Activated CD8-positive, alpha-beta T cell treated with anti-CD3 and anti-CD28 coated beads, Interleukin-2, amount 10 ng/mL, durations not matched to agents 7 days and 5 days (primary cell): ENCODE data around the gene COL6A3. TPM values are rescaled to one million over a fixed set of nuclear protein-coding genes. Genes with fewer than 3 reads are reported as not detected.

Experiments
- ATAC-seq: fragments of 150-1000 bp; cut with Tn5 transposase; one replicate; pipeline ENCODE4 v1.10.0; 2021; ENCODE audit warnings: moderate library complexity
- CTCF ChIA-PET: fragments of 350-600 bp; sonication (Branson Sonifier 250); formaldehyde crosslinking; loops from one replicate; lab custom pipeline; 2021; ENCODE audit warnings: antibody characterized with exemption; lab: Charles Lee
- POLR2A ChIA-PET: fragments of 350-600 bp; sonication (Branson Sonifier 250); formaldehyde crosslinking; loops from one replicate; lab custom pipeline; 2021; ENCODE audit warnings: antibody characterized with exemption; lab: Charles Lee
- DNase-seq: peaks from one replicate; pipeline ENCODE4 v3.0.0-alpha.2; 2020
- H3K27ac Mint-ChIP-seq: one replicate; pipeline ENCODE4 v1.8.0; 2021; ENCODE audit warnings: mild to moderate bottlenecking, mixed read lengths
- H3K27me3 Mint-ChIP-seq: one replicate; pipeline ENCODE4 v1.8.0; 2021; ENCODE audit warnings: low read depth, mixed read lengths
- H3K36me3 Mint-ChIP-seq: one replicate; pipeline ENCODE4 v1.8.0; 2021; ENCODE audit warnings: low read depth, mixed read lengths
- H3K4me1 Mint-ChIP-seq: one replicate; pipeline ENCODE4 v1.8.0; 2021; ENCODE audit warnings: low read depth, mixed read lengths
- H3K4me3 Mint-ChIP-seq: one replicate; pipeline ENCODE4 v1.8.0; 2021; ENCODE audit warnings: mild to moderate bottlenecking, mixed read lengths
- H3K9me3 Mint-ChIP-seq: one replicate; pipeline ENCODE4 v1.8.0; 2022; ENCODE audit warnings: mixed read lengths; ENCODE audit not compliant: insufficient read depth
- total RNA-seq, 2 experiments: library from RNA; stranded (reverse); gene quantifications; one replicate each; pipeline ENCODE4 v1.2.3, GENCODE V29; 2021

COL6A3 gene
- total RNA-seq, 2 experiments from 2014 or later: 0.03 to 0.10 TPM

GRCh38 chr2:237429753-237430152, 15.8 kb upstream of the COL6A3 start:
- ATAC-seq (no peak), DNase-seq (no peak)
- peaks cover 2% of the 10 kb centered on the region for H3K27me3 Mint-ChIP-seq
- H3K4me1 Mint-ChIP-seq: peaks cover 70% of the 10 kb centered on the region
- ChIA-PET CTCF (interaction anchor here (0.6 to 3.5 kb wide), 6 partner anchors 9 to 485 kb away, joined by 3 to 35 read pairs (median 7); no protein-coding TSS in a partner anchor), POLR2A (interaction anchor here (2.2 kb wide), 1 partner anchor 11 kb away, joined by 6 read pairs; no protein-coding TSS in a partner anchor)
- H3K9me3 Mint-ChIP-seq: no peaks in the 10 kb centered on the region
- no peak overlapping the region for H3K4me3 Mint-ChIP-seq
- H3K36me3 Mint-ChIP-seq: peaks cover 4% of the 10 kb centered on the region
- no peak overlapping the region for H3K27ac Mint-ChIP-seq

- CTCF ChIA-PET: interaction anchor here (1.1 to 3.5 kb wide), 6 partner anchors 7 to 145 kb away, joined by 3 to 35 read pairs (median 7); no protein-coding TSS in a partner anchor
- H3K27me3 Mint-ChIP-seq: peaks cover 14% of the 10 kb centered on the region
- DNase-seq (peak; percentile 59), ATAC-seq (peak; percentile 50)
- peak overlapping the region; percentile 51 for H3K27ac Mint-ChIP-seq
- H3K36me3 Mint-ChIP-seq: peaks cover 4% of the 10 kb centered on the region
- H3K4me3 Mint-ChIP-seq: no peak overlapping the region
- POLR2A ChIA-PET: interaction anchor here (2.2 kb wide), 1 partner anchor 13 kb away, joined by 6 read pairs; no protein-coding TSS in a partner anchor
- H3K4me1 Mint-ChIP-seq: peaks cover 54% of the 10 kb centered on the region
- H3K9me3 Mint-ChIP-seq: no peaks in the 10 kb centered on the region
These were observed 14.0 kb upstream of the COL6A3 start for GRCh38 chr2:237427769-237428506.

GRCh38 chr2:237426517-237426916, 12.6 kb upstream of the COL6A3 start:
- no peak for ATAC-seq
- CTCF ChIA-PET: interaction anchor here (0.6 to 1.5 kb wide), 7 partner anchors 16 to 340 kb away, joined by 3 to 5 read pairs (median 3); no protein-coding TSS in a partner anchor
- no peaks in the 10 kb centered on the region for H3K9me3 Mint-ChIP-seq

GRCh38 chr2:237425320-237425719, 11.4 kb upstream of the COL6A3 start:
- ATAC-seq (no peak), DNase-seq (no peak)
- ChIA-PET POLR2A (no interaction called here), CTCF (interaction anchor here (4.8 kb wide), 1 partner anchor 51 kb away, joined by 121 read pairs; no protein-coding TSS in a partner anchor)
- Mint-ChIP-seq H3K9me3 (no peaks in the 10 kb centered on the region), H3K36me3 (no peaks in the 10 kb centered on the region), H3K4me3 (no peak overlapping the region), H3K4me1 (peaks cover 41% of the 10 kb centered on the region), H3K27me3 (peaks cover 21% of the 10 kb centered on the region), H3K27ac (no peak overlapping the region)

More at GRCh38 chr2:237426517-237426916, 12.6 kb upstream of the COL6A3 start:
- DNase-seq: no peak
- Mint-ChIP-seq H3K36me3 (peaks cover 4% of the 10 kb centered on the region), H3K27me3 (peaks cover 18% of the 10 kb centered on the region), H3K27ac (no peak overlapping the region), H3K4me3 (no peak overlapping the region), H3K4me1 (peaks cover 49% of the 10 kb centered on the region)
- POLR2A ChIA-PET: interaction anchor here (0.6 kb wide), 1 partner anchor 1971 kb away, joined by 3 read pairs; no protein-coding TSS in a partner anchor

GRCh38 chr2:237424544-237424943, 10.6 kb upstream of the COL6A3 start:
- Mint-ChIP-seq H3K27me3 (peaks cover 21% of the 10 kb centered on the region), H3K4me3 (no peak overlapping the region), H3K36me3 (no peaks in the 10 kb centered on the region), H3K9me3 (no peaks in the 10 kb centered on the region), H3K4me1 (peaks cover 35% of the 10 kb centered on the region), H3K27ac (no peak overlapping the region)
- ChIA-PET POLR2A (no interaction called here), CTCF (interaction anchor here (0.5 to 4.8 kb wide), 3 partner anchors 9 to 51 kb away, joined by 3 to 121 read pairs (median 3); no protein-coding TSS in a partner anchor)
- ATAC-seq (no peak), DNase-seq (no peak)

GRCh38 chr2:237423891-237424290, 9.9 kb upstream of the COL6A3 start:
- no peak for ATAC-seq
- DNase-seq: no peak
- POLR2A ChIA-PET: no interaction called here
- H3K27ac Mint-ChIP-seq: no peak overlapping the region
- CTCF ChIA-PET: interaction anchor here (0.9 to 4.8 kb wide), 2 partner anchors 10 to 52 kb away, joined by 3 to 121 read pairs; no protein-coding TSS in a partner anchor
- no peak overlapping the region for H3K4me3 Mint-ChIP-seq
- no peaks in the 10 kb centered on the region for H3K36me3 Mint-ChIP-seq
- H3K4me1 Mint-ChIP-seq: peaks cover 29% of the 10 kb centered on the region
- peaks cover 21% of the 10 kb centered on the region for H3K27me3 Mint-ChIP-seq
- no peaks in the 10 kb centered on the region for H3K9me3 Mint-ChIP-seq

GRCh38 chr2:237422309-237422708, 8.3 kb upstream of the COL6A3 start:
- ATAC-seq (no peak), DNase-seq (no peak)
- ChIA-PET POLR2A (interaction anchor here (1.0 kb wide), 1 partner anchor 19 kb away, joined by 5 read pairs; no protein-coding TSS in a partner anchor), CTCF (interaction anchor here (0.7 to 4.9 kb wide), 26 partner anchors 8 to 416 kb away, joined by 3 to 121 read pairs (median 6); partner anchors contain the start of gene COPS8)
- Mint-ChIP-seq H3K36me3 (no peaks in the 10 kb centered on the region), H3K4me1 (peaks cover 14% of the 10 kb centered on the region), H3K4me3 (no peak overlapping the region), H3K9me3 (no peaks in the 10 kb centered on the region), H3K27me3 (peaks cover 24% of the 10 kb centered on the region), H3K27ac (no peak overlapping the region)

- ATAC-seq: peak; percentile 94
- Mint-ChIP-seq H3K4me1 (peaks cover 13% of the 10 kb centered on the region), H3K36me3 (no peaks in the 10 kb centered on the region), H3K27me3 (peaks cover 24% of the 10 kb centered on the region), H3K9me3 (no peaks in the 10 kb centered on the region), H3K4me3 (peak overlapping the region; percentile 38), H3K27ac (peak overlapping the region; percentile 48)
- CTCF ChIA-PET: interaction anchor here (0.7 to 4.9 kb wide), 40 partner anchors 8 to 416 kb away, joined by 3 to 121 read pairs (median 5); partner anchors contain the start of gene COPS8
- POLR2A ChIA-PET: interaction anchor here (0.7 to 1.0 kb wide), 3 partner anchors 11 to 54 kb away, joined by 4 to 5 read pairs (median 4); no protein-coding TSS in a partner anchor
- DNase-seq: peak; percentile 83
These were observed 7.7 kb upstream of the COL6A3 start for GRCh38 chr2:237421542-237422116.

- Mint-ChIP-seq H3K9me3 (no peaks in the 10 kb centered on the region), H3K36me3 (no peaks in the 10 kb centered on the region), H3K27ac (no peak overlapping the region), H3K4me3 (no peak overlapping the region), H3K27me3 (peaks cover 12% of the 10 kb centered on the region), H3K4me1 (peaks cover 11% of the 10 kb centered on the region)
- CTCF ChIA-PET: interaction anchor here (3.1 to 4.9 kb wide), 2 partner anchors 16 to 57 kb away, joined by 17 to 62 read pairs; no protein-coding TSS in a partner anchor
- ATAC-seq (no peak), DNase-seq (no peak)
- POLR2A ChIA-PET: no interaction called here
These were observed 4.3 kb upstream of the COL6A3 start for GRCh38 chr2:237418300-237418699.

GRCh38 chr2:237412988-237413776, 782 bp downstream of the COL6A3 start:
- no peak for ATAC-seq
- Mint-ChIP-seq H3K4me3 (no peak overlapping the region), H3K4me1 (no peaks in the 10 kb centered on the region), H3K27ac (no peak overlapping the region), H3K9me3 (no peaks in the 10 kb centered on the region), H3K36me3 (no peaks in the 10 kb centered on the region), H3K27me3 (no peaks in the 10 kb centered on the region)
- DNase-seq: no peak
- CTCF ChIA-PET: interaction anchor here (5.5 kb wide), 1 partner anchor 8 kb away, joined by 50 read pairs; no protein-coding TSS in a partner anchor
- POLR2A ChIA-PET: interaction anchor here (0.6 kb wide), 1 partner anchor 43 kb away, joined by 4 read pairs; no protein-coding TSS in a partner anchor

GRCh38 chr2:237412646-237412987, 1.3 kb downstream of the COL6A3 start:
- CTCF ChIA-PET: interaction anchor here (5.5 kb wide), 1 partner anchor 8 kb away, joined by 50 read pairs; no protein-coding TSS in a partner anchor
- POLR2A ChIA-PET: no interaction called here
- no peaks in the 10 kb centered on the region for H3K9me3 Mint-ChIP-seq
- H3K4me1 Mint-ChIP-seq: no peaks in the 10 kb centered on the region
- H3K27ac Mint-ChIP-seq: no peak overlapping the region
- H3K27me3 Mint-ChIP-seq: no peaks in the 10 kb centered on the region
- no peaks in the 10 kb centered on the region for H3K36me3 Mint-ChIP-seq
- no peak for ATAC-seq
- no peak for DNase-seq
- no peak overlapping the region for H3K4me3 Mint-ChIP-seq
